C4-2B (cell line): ENCODE results near the gene MOGAT1.

ENCODE experiments used
- ZFX ChIP-seq: fragments of 450-650 bp; IDR thresholded peaks from 2 replicates; pipeline ENCODE4 v1.6.1; 2017
- TF ChIP-seq, protein P1 (sequence below): fragments of 450-650 bp; conservative IDR thresholded peaks from 2 replicates; pipeline ENCODE4 v1.5.1; 2017; ENCODE audit warnings: mild to moderate bottlenecking

DNA sequence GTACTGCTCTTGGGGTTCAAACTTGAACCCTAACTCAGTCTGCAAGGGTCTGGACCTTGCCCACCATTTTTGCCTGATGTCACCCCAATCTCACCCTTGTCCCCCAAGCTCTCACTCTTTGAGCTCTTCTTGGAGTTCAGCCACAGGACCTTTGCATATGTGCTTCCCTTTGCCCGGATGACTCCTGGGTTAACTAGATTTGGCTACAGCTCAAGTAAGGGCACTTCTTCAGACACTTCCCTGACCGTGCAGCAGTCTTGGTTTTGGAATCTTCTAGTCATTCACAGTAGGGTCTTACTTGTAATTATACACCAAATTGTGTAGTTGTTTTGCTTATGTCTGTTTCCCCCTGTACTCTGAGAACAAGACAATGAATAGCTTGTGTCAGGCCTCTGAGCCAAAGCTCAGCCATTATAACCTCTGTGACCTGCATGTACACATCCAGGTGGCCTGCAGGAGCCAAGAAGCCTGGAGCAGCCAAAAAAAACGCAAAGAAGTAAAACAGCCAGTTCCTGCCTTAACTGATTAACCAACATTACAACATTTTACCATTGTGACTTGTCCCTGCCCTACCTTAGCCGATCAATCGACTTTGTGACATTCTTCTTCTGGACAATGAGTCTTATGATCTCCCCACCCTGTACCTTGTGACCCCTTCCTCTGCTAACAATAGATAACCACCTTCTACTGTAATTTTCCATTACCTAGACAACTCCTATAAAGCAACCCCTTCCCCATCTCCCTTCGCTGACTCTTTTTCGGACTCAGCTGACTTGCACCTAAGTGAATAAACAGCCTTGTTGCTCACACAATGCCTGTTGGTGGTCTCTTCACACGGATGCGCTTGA, 1.0 kb upstream of the MOGAT1 start:
- TF ChIP-seq, protein P1, sequence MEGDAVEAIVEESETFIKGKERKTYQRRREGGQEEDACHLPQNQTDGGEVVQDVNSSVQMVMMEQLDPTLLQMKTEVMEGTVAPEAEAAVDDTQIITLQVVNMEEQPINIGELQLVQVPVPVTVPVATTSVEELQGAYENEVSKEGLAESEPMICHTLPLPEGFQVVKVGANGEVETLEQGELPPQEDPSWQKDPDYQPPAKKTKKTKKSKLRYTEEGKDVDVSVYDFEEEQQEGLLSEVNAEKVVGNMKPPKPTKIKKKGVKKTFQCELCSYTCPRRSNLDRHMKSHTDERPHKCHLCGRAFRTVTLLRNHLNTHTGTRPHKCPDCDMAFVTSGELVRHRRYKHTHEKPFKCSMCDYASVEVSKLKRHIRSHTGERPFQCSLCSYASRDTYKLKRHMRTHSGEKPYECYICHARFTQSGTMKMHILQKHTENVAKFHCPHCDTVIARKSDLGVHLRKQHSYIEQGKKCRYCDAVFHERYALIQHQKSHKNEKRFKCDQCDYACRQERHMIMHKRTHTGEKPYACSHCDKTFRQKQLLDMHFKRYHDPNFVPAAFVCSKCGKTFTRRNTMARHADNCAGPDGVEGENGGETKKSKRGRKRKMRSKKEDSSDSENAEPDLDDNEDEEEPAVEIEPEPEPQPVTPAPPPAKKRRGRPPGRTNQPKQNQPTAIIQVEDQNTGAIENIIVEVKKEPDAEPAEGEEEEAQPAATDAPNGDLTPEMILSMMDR, result no peak
- TF ChIP-seq ZFX, result no peak
